GM21529 (cell line): Measurements from ENCODE around the gene CTNNA3.

Experiments
- ATAC-seq: cut with Tn5 transposase; IDR thresholded peaks from one replicate; pipeline ENCODE4 v1.9.1; 2021; ENCODE audit not compliant: unreplicated experiment

Gene CTNNA3

GRCh38 chr10:66591865-66592264, 1104.1 kb downstream of the CTNNA3 start:
- no peak for ATAC-seq

DNA sequence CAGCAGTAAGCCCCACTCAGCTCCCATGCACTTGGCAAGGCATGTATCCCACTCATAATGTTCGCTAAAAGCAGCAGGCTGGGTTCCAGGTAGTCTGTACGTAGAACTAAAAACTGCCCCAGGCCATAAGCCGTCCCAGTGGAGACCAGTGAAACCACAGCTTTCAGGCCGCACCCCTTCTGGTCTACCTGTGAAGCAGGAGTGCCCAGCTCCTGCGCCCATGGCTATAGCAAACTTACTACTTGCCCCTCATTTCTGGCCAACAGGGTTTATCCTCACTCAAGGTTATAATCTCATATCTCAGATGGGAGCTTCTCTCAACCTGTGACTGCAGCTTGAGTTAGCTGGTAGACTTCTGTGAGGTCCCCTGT, 1108.3 kb downstream of the CTNNA3 start:
- no peak for ATAC-seq

DNA sequence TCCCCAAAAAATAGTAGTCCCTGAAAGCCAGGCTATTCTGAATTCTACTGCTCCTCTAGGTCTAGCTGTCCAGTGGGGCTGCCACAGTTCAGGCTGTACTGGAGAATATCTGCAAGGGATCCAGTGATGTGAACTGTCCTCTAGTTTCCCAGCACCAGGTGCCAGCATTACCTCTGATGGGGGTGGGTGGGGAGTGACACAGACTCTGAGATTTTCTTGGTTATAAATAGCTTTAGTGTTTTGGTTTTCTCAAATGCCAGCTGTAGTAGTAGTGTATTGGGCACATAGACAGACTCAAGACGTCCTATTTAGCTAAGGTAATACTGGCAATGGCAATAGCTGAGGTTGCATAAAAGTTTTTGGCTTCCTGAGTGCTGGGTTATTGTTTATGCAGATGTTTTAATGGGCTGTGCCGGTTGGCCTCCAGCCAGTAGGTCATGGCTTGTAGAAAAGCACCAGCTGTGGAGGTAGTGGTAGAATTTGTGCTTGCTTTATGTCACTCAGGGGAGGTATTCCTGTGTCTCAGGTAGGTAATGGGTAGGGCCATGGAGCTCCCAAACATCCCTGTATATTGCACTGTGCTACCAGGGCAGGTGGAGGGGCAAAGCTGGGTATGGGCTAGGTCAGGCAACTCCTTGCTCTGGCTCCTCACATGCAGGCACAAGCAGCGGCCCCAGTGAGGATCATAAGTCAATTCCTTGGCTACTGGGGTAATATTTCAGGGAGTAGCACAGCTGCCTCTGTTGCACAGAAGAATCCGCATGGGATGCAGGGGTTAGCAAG, 1108.9 kb downstream of the CTNNA3 start:
- no peak for ATAC-seq

GRCh38 chr10:66586073-66586472, 1109.9 kb downstream of the CTNNA3 start:
- no peak for ATAC-seq

GRCh38 chr10:66575251-66575855, 1120.6 kb downstream of the CTNNA3 start:
- ATAC-seq = no peak

- ATAC-seq = no peak
Measured at GRCh38 chr10:66572700-66573099, 1123.3 kb downstream of the CTNNA3 start.

DNA sequence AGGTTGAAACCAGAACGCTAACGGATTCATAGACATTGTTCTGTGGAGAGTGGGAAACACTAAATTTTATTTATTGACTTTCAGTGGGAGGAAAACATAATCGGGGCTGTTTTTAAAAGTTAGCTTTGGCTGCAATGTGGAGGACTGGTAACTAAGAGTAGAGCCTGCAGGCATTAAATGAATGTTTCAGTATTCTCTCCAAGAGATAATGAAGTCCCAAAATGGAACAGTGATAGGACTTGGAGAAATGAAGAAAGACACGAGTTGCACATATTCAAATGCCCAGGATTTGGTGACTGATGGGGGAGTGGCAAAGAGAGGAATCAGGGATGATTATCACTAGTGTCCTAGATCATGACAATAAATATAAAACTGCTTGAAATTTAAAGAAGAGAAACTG, 1130.0 kb downstream of the CTNNA3 start:
- ATAC-seq = no peak

DNA sequence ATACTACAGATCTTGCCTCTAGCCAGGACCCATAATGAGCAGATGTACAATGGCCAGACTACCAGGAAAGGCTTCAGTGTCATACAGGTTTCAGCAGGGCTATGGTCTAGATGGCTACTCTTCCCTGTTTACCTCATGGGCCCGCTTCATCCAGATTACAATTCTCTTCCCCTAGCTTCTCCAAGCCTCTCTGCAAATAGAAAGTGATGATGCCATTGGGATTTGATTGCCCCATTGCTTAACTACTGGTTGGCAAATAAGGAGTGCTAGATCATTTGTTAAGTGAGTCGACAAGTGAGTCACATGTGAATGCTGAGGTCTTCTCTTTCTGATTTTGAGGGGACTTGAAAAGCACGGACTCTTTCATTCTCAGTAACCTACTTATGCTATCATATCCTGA, 1131.7 kb downstream of the CTNNA3 start:
- ATAC-seq = no peak

- no peak for ATAC-seq
Measured at GRCh38 chr10:66555061-66555460, 1140.9 kb downstream of the CTNNA3 start.

- ATAC-seq = no peak
Measured at GRCh38 chr10:66552331-66552730, 1143.7 kb downstream of the CTNNA3 start.

- no peak for ATAC-seq
Measured at GRCh38 chr10:66550351-66550750, 1145.6 kb downstream of the CTNNA3 start.

GRCh38 chr10:66538908-66539307, 1157.1 kb downstream of the CTNNA3 start:
- ATAC-seq = no peak

DNA sequence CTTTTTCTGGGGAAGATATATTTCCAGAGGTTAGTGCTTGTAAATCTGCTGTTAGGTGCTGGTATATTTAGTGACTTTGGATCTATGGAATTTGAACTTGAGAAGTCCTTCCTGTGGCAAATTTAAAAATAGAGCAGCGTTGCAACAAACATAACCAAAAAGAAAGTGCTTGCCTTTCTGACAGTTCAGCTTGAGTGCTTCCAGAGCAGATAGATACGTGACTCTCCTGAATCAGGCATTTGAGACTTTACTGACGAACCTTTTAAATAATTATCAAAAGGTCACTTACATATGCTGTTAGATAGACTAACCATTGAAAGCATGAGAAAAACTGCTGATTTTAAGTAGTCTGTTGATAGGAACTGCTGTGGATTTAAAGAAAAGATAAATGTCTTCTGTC, 1157.6 kb downstream of the CTNNA3 start:
- ATAC-seq = no peak

- ATAC-seq = no peak
Measured at GRCh38 chr10:66537186-66537585, 1158.8 kb downstream of the CTNNA3 start.

GRCh38 chr10:66535439-66535838, 1160.6 kb downstream of the CTNNA3 start:
- ATAC-seq = no peak

GRCh38 chr10:66534866-66535265, 1161.1 kb downstream of the CTNNA3 start:
- ATAC-seq = no peak

DNA sequence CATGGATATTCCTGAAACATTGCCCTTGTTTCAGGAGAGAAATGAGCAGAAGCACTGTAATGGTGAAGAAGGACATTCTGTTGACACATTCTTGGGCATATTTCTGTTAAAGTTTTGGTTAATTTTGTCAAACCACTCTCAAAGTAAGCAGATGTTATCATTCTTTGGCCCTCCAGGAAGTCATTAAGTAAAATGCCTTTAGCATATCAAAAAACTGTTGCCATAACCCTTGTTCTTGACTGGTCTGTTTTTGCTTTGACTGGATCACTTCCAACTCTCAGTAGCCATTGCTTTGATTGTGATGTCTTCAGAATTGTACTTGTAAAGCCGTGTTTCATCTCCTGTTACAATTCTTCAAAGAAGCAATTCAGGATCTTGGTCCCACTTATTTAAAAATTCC, 1174.5 kb downstream of the CTNNA3 start:
- ATAC-seq = no peak

DNA sequence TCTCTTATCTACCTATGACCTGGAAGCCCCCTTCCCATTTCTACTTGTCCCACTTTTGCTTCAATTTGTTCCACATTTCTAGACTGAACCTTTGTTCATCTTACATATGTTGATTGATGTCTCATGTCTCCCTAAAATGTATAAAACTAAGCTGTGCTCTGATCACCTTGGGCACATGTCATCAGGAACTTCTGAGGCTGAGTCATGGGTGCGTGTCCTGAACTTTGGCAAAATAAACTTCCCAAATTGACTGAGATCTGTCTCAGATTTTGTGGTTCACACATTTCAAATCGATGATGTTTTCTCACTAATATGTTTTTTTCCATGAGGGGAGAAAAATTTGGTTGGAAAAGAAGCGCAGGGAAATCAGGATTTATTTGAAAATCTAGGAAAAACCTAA, 1176.4 kb downstream of the CTNNA3 start:
- ATAC-seq = no peak

- no peak for ATAC-seq
Measured at GRCh38 chr10:66514666-66515065, 1181.3 kb downstream of the CTNNA3 start.

DNA sequence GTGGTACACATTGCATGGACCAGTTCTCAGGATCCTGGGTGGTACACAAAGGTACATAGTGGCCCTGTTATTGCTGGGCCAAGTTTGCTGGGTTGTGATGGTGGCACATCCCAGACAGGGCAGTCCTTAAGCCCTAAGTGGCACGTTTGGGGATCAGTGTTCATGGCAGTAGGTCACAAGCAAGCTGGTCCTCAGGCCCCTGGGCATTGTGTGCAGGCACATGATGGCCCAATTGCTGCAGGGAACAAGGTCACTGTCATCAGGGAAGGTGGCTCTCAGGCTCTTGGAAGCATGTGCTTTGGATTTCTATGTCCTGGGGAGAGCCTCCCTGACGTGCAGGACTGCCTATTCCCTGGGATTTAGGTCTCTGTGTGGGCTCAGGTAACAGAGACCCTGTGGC, 1182.5 kb downstream of the CTNNA3 start:
- ATAC-seq = no peak

- no peak for ATAC-seq
Measured at GRCh38 chr10:66505003-66505657, 1190.9 kb downstream of the CTNNA3 start.

GRCh38 chr10:66501356-66501755, 1194.6 kb downstream of the CTNNA3 start:
- no peak for ATAC-seq
